HG02642 (cell line): ENCODE measurements around the gene SLC29A1.
A peak's percentile ranks its signal among the peaks of the same experiment; 100 is the strongest.

Source experiments
- ATAC-seq: cut with Tn5 transposase; IDR thresholded peaks from one replicate; pipeline ENCODE4 v1.9.1; 2021; ENCODE audit warnings: mild to moderate bottlenecking; ENCODE audit not compliant: unreplicated experiment, poor library complexity

Gene SLC29A1

GRCh38 chr6:44234101-44235025 lies 11.0 kb downstream of the SLC29A1 start:
- ATAC-seq = no peak

- ATAC-seq = no peak
These were observed 11.9 kb downstream of the SLC29A1 start for GRCh38 chr6:44235269-44235668.

- ATAC-seq = no peak
These were observed 12.6 kb downstream of the SLC29A1 start for GRCh38 chr6:44235891-44236516.

- ATAC-seq = peak; percentile 60
These were observed 13.8 kb downstream of the SLC29A1 start for GRCh38 chr6:44237021-44237812.

GRCh38 chr6:44237813-44238433 lies 14.5 kb downstream of the SLC29A1 start:
- peak; percentile 89 for ATAC-seq

- ATAC-seq = no peak
These were observed 15.4 kb downstream of the SLC29A1 start for GRCh38 chr6:44238687-44239350.

- ATAC-seq = no peak
These were observed 19.9 kb downstream of the SLC29A1 start for GRCh38 chr6:44243345-44243744.

GRCh38 chr6:44245391-44245911 lies 22.1 kb downstream of the SLC29A1 start:
- ATAC-seq = no peak

GRCh38 chr6:44245912-44246662 lies 22.7 kb downstream of the SLC29A1 start:
- ATAC-seq = peak; percentile 60

- ATAC-seq = peak; percentile 67
These were observed 23.4 kb downstream of the SLC29A1 start, which contains the start of gene HSP90AB1 for GRCh38 chr6:44246663-44247337. TSS of gene HSP90AB1 (plus strand) at chr6:44247101. CDS start at chr6:44248630, 1,529 bp downstream.

- ATAC-seq = peak; percentile 35
These were observed 24.2 kb downstream of the SLC29A1 start for GRCh38 chr6:44247338-44248302.

- no peak for ATAC-seq
These were observed 25.2 kb downstream of the SLC29A1 start for GRCh38 chr6:44248579-44248978.

GRCh38 chr6:44249082-44249748 lies 25.8 kb downstream of the SLC29A1 start:
- ATAC-seq = no peak

- no peak for ATAC-seq
These were observed 26.8 kb downstream of the SLC29A1 start for GRCh38 chr6:44250067-44250717.

GRCh38 chr6:44250718-44251123 lies 27.3 kb downstream of the SLC29A1 start:
- ATAC-seq = no peak
